ENCODE data around the gene AKR7A3.
A peak's percentile ranks its signal among the peaks of the same experiment; 100 is the strongest.

GRCh38 chr1:19251305-19252196 is 37.0 kb downstream of the AKR7A3 start, which contains the start of the genes EMC1 and MRTO4:
- no peak for TF ChIP-seq CTCF (conservative IDR thresholded peaks at IDR 0.05; ENCODE audit: low read depth, low read length)
- no peak for TF ChIP-seq RAD21 (IDR thresholded peaks at IDR 0.05; ENCODE audit: low read length)
- TF ChIP-seq FOS (IDR thresholded peaks at IDR 0.05; ENCODE audit: low read depth, low read length) = no peak
- peak; percentile 92 for TF ChIP-seq POLR2A (IDR thresholded peaks at IDR 0.05; ENCODE audit: low read depth, low read length)
- TF ChIP-seq SMC3 (IDR thresholded peaks at IDR 0.05; ENCODE audit: low read depth, low read length) = no peak

All from IMR-90 (cell line).